Uterine smooth muscle cell (primary cell): Measurements from ENCODE around the gene WNT9B. TPM values are rescaled to one million over a fixed set of nuclear protein-coding genes. Genes with fewer than 3 reads are reported as not detected.

Source experiments
- total RNA-seq: library from RNA; depleted of rRNA; stranded (reverse); fragments of >200 nt; gene quantifications from 2 replicates; pipeline ENCODE4 v1.2.3, GENCODE V29; 2014

Gene WNT9B, protein sequence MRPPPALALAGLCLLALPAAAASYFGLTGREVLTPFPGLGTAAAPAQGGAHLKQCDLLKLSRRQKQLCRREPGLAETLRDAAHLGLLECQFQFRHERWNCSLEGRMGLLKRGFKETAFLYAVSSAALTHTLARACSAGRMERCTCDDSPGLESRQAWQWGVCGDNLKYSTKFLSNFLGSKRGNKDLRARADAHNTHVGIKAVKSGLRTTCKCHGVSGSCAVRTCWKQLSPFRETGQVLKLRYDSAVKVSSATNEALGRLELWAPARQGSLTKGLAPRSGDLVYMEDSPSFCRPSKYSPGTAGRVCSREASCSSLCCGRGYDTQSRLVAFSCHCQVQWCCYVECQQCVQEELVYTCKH
- not detected in 2 replicates for total RNA-seq

DNA sequence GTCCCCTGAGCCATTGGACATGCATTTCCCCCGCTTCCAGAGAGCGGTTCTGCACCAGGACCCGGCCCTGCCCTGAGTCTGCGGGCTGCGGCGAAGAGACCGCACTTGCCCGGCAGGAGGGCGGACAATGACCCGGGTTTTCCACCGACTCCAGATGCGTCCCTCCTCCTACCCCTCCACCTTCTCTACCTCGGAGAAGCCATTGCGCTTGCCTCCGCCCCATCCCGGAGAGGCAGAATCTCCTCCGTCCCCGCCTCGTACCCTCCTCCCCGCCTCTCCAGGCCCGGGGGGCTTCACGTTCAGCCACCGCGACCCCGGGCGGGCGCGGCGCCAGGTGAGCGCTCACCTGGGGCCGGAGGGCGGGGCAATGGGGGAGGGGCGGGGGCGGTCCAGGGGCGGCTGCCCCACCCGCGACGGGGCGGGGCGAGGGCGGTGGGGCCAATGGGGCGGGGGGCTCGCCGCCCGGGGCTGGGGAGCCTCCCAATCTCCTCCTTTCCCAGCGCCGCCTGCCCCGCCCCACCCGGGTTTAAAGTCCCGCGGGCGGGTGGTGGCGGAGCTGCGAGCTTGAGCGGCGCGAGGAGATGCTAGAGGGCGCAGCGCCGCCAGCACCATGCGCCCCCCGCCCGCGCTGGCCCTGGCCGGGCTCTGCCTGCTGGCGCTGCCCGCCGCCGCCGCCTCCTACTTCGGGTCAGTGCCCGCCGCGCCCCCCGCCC lies at the start of gene WNT9B:
Gene WNT9B (plus strand): TSS at position 555 of the 713 bp plus-strand sequence. CDS start 56 bp downstream, at position 611.

DNA sequence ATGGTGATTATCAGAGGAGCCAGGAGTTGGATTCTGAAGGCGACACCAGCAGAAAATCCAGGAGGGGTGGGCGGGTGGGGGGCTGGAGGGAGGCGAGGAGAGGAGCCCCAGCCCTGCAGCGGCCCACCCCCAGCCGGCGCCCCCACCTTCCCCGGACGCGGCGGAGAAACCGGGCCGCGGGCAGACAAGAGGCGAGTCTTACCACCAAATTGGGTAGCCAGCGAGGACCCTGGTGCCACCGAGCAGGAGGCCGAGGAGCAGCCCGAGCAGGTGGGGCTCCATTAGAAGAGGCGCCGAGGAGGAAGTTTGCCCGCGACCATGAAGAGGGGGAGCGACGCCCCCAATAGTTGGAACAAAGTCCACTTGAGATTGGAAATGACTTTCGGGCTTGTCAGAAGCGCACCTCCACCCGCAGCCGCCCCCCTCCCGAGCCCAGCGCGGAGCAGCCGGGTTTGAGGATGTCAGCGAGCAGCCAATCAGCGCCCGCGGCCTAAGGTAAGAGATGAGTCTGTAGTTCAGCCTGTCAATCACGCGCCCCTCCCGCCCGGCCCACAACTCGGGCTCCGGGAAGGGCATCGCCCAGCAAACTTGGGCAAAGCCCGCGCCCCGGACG lies 33.0 kb upstream of the WNT9B start, which contains the start of gene WNT3:
Gene WNT3 (minus strand): TSS at position 377 of the 613 bp plus-strand sequence. CDS start 95 bp downstream, at position 282.

DNA sequence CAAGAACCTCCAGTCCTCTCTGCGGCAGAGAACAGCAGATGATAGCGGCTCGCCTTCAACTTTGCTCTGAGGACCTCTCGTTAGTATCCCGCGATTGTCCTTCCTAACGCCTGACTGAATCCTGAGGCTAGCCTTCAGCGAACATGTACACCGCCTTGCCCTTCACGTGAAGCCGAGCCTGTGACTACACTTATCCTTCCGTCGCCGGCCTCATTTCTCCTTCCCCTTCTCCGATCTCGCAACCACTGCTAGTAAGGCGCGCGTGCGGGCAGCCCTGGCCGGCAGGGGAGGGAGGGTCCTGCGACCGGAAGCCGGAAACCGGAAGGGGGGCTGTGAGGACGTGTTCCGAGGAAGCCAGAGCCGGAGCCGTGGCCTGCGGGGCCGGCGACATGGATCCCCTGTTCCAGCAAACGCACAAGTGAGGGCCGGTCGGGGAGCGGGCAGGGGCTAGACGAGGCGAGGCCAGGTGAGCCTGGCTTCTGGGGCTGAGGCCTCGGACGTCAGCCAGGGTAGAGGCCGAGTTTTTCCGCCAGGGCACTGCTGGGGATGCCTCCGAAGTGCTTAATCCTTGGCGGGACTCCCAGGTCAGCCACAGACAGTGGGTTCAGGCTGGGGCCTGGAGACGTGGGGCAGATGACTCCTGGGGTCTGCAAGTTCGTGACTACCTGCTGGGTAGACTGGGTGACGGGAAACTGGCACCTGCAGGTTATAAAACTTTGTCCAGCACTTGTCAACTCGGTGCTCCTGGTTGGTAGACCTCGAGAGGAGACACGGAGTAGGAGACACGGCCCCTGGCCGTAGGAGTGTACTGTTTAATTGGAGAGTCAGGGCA lies 71.6 kb downstream of the WNT9B start, which contains the start of gene GOSR2:
Gene GOSR2 (plus strand): TSS at position 357 of the 832 bp plus-strand sequence. CDS start 33 bp downstream, at position 390.

Other genes with a start within 250 kb of the WNT9B start
- gene WNT3, start 32.9 kb upstream of the WNT9B start, total RNA-seq = 0.62 and 1.00 TPM in 2 replicates
- gene GOSR2, start 71.6 kb downstream of the WNT9B start, total RNA-seq = 50.9 and 58.0 TPM in 2 replicates
- gene RPRML, start 127.7 kb downstream of the WNT9B start, total RNA-seq = not detected in 2 replicates